Upper lobe of left lung (tissue), 4 donors: Measurements from ENCODE around the gene GSDMA.

Experiments
- EP300 ChIP-seq, 4 donors: sonication (generic); formaldehyde crosslinking; IDR thresholded peaks; one replicate each; pipeline ENCODE4 v1.5.1; 2017; ENCODE audit warnings: antibody characterized with exemption in 4 of 4, control low read depth in 2 of 4
- POLR2A ChIP-seq, 4 donors: fragments of 450-650 bp; IDR thresholded peaks; one replicate each; pipeline ENCODE4 v1.5.1; 2016 to 2017; ENCODE audit warnings: antibody characterized with exemption in 4 of 4, mild to moderate bottlenecking in 2 of 4
- POLR2AphosphoS5 ChIP-seq, 2 donors: sonication (generic); formaldehyde crosslinking; IDR thresholded peaks; one replicate each; pipeline ENCODE4 v1.5.1; 2017; ENCODE audit warnings: antibody characterized with exemption in 2 of 2
- TF ChIP-seq, protein P1 (sequence below), 6 experiments: fragments of 450-650 bp in 4 of 6; fragments of 200-600 bp in 2 of 6; sonication (generic) in 2 of 6; IDR thresholded peaks; one replicate each; pipeline ENCODE4 v1.5.1; 2016 to 2019; ENCODE audit warnings: antibody characterized with exemption in 6 of 6

DNA sequence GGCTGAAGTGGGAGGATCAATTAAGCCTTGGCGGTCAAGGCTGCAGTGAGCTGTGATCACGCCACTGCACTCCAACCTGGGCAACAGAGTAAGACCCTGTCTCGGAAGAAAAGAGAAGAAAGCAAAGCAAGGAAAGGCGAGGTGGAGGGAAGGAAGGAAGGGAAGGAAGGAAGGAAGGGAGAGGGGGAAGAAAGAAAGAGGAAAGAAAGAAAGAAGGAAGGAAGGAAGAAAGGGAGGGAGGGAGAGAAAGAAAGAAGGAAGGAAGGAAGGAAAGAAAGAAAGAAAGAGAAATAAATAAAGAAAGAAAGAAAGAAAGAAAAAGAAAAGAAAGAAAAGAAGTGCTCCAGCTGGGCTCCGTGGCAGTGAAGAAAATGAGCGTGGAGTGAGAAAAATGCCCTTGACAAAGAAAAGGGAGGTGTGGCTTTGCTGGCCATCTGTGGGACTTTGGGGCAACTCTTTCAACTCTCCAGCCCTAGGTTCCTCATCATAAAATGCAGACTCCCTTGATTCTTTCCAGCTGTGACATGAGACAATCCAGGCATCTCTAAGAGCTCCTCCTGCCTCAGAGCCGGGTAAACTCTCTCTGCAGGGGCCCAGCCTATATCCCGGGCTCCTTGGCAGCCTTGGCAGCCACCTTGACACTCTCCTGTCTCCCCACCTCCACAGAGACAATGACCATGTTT, 2.4 kb downstream of the GSDMA start:
- TF ChIP-seq, protein P1, sequence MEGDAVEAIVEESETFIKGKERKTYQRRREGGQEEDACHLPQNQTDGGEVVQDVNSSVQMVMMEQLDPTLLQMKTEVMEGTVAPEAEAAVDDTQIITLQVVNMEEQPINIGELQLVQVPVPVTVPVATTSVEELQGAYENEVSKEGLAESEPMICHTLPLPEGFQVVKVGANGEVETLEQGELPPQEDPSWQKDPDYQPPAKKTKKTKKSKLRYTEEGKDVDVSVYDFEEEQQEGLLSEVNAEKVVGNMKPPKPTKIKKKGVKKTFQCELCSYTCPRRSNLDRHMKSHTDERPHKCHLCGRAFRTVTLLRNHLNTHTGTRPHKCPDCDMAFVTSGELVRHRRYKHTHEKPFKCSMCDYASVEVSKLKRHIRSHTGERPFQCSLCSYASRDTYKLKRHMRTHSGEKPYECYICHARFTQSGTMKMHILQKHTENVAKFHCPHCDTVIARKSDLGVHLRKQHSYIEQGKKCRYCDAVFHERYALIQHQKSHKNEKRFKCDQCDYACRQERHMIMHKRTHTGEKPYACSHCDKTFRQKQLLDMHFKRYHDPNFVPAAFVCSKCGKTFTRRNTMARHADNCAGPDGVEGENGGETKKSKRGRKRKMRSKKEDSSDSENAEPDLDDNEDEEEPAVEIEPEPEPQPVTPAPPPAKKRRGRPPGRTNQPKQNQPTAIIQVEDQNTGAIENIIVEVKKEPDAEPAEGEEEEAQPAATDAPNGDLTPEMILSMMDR (IDR thresholded peaks at IDR 0.05), result no peak
- TF ChIP-seq EP300 (IDR thresholded peaks at IDR 0.05), result no peak
- TF ChIP-seq POLR2AphosphoS5 (IDR thresholded peaks at IDR 0.05), result no peak
- TF ChIP-seq POLR2A (IDR thresholded peaks at IDR 0.05), result no peak
